Effector CD4-positive, alpha-beta T cell (primary cell): Measurements from ENCODE around the gene GAS2.

ENCODE experiments used
- DNase-seq: peaks from one replicate; pipeline ENCODE4 v3.0.0-alpha.2; 2020

The GAS2 gene

DNA sequence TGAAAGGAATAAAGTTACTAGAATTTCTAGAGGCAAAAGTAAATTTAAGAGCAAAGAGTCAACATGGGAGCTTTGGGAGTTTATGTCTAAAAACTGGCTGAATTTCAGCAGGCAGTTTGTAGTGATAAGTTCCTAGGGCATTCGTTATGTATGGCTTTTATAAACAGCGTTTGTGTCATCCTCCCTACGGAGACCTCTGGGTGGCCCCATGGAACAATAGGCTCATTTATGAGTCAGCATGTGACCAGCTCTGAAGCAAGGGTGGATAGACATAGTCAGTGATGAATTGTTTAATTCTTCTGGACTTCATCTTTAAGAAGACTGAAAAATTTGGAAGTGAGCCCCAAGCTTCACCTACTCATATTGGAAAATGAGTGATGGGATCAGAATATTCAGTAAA lies 126.1 kb downstream of the GAS2 start:
- DNase-seq: no peak

DNA sequence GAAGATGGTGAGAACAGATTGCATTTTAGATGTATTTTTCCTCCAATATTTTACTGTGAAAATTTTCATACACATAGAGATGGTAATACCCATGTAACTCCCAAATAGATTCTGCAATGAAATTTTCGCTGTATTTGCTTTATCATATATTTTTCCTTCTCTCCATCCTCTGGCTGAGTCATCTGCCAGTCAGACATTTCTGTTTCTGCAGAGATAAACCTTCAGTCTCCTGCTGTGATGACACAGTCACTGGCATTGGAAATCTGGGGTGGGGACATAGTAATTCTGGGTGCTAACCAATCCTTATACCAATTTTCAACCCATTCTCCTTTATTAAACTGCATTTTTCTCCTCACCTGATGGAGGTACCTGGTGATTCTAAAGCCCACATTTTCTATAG lies 129.5 kb downstream of the GAS2 start:
- DNase-seq: no peak

DNA sequence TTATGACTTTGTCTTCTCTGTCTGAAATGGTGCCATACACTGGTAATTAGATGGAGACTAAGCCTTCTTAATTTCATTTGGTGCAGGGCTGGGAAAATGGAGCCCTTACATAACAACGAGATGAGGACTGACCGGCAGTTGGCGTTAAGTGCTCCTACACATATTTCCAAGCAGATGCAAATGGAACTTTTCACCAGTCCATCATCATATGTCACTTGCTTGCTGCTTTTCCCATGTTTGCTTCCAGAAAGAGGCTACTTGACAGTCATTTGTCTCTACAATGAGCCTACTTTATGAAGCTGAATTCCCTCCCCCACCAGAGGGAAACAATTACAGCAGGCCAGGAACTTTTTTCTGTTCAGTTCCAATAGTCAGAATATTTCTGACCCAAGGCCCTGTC lies 130.6 kb downstream of the GAS2 start:
- DNase-seq: no peak

DNA sequence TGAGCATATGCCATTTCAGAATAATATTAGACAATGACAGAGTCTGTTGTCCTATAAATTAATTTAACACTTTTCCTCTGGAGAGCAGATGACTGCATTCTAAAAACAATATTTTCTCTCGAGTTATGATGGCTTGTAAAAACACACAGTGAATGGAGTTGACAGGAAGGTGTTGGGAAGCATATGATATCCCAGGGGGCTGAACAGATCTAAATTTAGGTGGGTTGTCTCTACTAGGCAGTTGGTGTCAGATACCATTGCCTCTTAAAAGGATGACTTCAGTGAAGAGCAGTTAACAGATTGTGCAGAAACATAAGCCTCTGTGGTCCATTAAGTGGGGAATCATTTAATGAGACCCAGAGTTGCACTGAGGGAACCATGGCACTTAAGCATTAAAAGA lies 132.5 kb downstream of the GAS2 start:
- DNase-seq: no peak

DNA sequence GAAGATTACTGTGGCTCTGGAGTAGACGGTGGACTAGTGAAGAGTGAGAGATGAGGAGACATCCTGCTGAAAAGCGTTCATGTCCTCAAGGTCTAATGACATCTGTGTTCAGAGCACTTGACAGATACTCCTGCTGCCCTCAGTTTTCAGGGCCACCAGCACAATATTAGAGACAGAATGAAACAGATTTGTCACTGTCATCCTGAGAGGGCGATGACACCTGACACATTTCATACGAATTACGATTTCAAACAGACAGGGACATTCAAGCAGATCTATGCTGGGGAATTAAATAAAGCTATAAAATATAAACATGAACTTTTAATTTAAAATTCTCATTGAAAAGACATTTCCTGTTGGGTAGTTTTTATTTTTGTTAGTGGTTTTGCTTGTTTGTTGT lies 134.1 kb downstream of the GAS2 start:
- no peak for DNase-seq

- no peak for DNase-seq
These were observed 136.4 kb downstream of the GAS2 start for GRCh38 chr11:22802861-22803260.

GRCh38 chr11:22807391-22807790 lies 141.0 kb downstream of the GAS2 start:
- DNase-seq: no peak

DNA sequence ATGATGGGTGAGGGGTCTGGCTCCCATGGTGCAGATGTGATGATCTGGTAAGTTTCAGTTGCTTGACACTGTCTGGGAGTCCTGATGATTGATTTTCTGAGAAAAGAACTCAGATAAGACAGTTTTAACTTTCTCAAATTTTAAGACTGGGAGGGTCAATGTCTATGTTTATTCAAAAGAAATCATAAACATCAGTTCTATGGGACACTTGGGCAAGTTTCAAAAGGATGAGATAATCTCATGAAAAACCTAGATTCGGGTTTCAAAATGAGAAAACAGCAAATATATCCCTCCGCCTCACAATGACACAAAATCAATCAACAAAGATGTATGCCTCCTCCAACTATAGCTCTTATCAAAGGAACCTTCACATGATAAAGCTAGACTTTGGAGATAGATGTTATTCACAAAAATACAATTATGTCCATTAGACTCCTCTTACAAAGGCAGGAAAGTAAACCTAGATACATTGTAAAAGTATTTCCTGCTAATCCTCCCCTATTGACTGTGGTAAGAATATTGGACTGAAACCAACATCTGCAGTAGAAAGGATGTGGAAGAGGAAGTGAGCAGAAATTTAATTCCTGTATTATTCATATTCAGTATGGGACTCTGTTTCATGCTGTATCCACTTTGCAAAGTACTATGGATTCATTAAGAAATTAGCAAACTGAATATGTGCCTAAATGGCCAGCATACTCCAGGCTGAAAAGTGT lies 141.6 kb downstream of the GAS2 start:
- no peak for DNase-seq

DNA sequence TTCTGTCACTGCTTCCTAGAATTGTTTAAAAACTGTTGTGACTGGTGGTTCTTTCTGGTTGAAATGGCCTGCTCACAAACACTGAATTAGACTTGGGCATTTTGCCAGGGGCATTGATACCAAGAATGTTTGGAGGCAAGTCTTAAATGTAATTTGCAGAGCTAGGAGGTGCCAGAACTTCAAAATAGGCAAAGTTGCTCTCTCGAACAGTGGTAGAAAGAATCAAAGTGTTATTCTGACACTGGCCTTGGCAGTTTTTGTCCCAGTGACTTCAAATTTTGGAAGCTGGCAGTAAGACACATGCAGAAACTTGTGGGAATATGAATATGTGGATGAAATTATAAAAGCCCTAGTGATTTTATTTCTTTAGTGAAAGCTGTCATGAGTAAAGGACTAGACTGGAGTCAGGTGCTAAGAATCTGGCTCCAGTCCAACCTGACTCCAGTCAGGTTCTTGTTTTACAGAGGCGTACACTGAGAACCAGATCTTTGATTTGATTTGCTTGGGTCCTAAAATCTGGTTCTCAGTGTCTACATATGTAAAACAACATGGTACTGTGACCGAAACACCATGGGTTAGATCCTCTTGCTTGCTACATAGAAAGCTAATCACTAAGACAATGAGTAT lies 142.3 kb downstream of the GAS2 start:
- no peak for DNase-seq

- no peak for DNase-seq
These were observed 143.5 kb downstream of the GAS2 start for GRCh38 chr11:22809893-22810292.

- DNase-seq: no peak
These were observed 155.8 kb downstream of the GAS2 start for GRCh38 chr11:22822203-22822602.

- DNase-seq: no peak
These were observed 162.0 kb downstream of the GAS2 start for GRCh38 chr11:22828373-22828772.

- peak; percentile 91 for DNase-seq
These were observed 163.0 kb downstream of the GAS2 start, which contains the start of gene SVIP for GRCh38 chr11:22829231-22830081. SVIP (minus strand) TSS chr11:22829801; CDS start chr11:22829748, 53 bp downstream.

DNA sequence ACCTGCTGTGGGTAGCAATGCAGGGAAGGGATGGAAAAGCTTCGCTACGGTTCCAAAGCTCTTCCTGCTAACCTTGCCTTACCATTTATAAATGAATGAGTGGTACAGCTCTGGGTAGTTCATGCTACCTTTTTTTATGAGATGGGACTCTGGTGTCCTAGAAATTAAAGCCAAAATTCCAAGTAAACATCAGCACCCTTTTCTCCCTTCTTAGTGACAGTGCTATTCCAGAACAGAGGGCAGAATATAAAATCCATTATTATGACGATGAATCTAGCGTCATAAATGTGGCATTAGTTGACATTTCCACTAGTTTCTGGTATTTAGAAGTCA lies 163.6 kb downstream of the GAS2 start:
- DNase-seq: no peak

DNA sequence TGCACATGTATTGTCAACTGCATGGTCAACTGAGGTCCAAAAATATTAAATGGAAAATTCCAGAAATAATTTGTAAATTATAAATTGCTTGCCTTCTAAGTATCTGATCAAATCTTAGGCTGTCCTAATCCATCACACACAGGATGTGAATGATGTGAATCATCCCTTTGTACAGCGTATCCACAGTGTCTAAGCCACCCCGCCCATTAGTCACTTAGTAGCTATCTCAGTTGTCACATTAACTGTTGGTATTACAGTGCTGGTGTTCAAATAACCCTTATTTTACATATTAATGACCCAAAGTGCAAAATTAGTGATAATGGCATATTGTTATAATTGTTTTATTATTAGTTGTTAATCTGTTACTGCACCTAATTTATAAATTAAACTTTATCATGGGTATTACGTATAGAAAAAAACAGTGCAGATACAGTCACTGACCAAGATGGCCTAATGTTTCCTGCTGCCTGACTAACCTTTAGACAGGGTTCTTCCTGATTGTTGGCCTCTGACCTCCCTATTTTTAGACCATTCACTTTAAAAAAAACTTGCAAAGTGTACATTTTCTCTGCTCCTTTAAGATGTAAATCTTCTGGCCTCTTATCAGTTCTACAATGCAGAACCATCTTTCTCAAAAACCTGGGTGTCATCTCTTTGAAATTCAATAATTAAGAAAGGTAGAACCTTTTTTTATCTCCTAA lies 166.1 kb downstream of the GAS2 start:
- DNase-seq: no peak

DNA sequence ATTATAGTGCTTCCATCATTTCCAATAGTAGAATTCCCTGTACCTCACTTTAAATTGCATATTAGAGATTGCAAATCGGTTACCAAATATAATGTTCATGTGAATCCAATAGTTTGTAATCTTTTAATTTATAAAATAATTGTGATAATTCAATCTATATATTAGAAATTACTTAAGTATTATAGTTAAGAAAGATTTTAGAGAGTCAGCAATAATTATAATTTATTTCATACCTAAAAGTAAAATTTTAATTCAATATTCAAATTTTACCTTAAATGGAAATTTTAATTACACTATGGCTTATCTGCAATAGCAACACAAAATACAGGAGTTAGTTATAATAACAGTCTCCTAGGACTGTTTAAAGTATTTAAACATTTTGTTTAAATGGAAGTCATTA lies 180.3 kb downstream of the GAS2 start:
- no peak for DNase-seq

DNA sequence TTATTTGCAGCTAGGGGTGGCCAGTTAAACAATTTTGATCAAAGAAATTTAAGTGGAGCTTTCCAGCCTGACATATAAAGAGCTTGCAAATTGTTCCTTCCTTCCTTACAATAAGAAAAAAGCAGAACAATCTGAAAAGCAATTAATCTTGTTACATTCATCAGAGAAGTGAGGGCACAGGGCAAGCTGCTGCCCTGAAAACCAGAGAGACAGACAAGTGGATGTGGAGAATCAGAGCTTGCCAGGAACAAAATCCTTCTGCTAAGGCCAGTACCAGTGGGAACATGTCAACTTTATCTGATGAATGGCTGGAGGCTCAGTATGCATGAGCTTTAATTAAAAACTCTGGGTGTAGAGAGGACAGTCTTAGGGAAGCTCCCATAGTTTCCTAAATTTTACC lies 185.1 kb downstream of the GAS2 start:
- DNase-seq: no peak

GRCh38 chr11:22859756-22860155 lies 193.3 kb downstream of the GAS2 start:
- no peak for DNase-seq

DNA sequence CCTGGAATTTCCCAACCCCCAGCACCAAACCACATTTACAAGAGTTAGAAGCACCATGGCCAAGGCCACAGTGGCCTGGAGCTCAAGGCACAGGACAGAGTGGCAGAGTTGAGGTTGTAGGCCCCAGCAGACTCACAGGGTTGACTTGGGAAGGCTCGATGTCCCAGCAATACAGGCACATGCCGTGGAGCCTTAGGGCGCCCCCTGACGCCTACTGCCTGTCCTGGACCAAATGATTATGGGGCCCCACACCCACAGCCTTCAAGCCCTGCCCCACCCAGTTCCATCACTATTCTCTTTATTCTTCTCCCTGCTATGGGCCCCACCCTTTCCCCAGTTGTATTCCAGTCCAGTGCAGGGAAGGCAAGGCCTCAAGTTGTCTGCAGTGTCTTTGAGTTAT lies 193.8 kb downstream of the GAS2 start, which contains the start of gene CCDC179:
Gene CCDC179, minus strand, starts transcription at position 234 of the 400 bp plus-strand sequence. Its CDS starts 53 bp downstream, at position 181.
- DNase-seq: no peak
